IPS-NIHi11 (cell line): ENCODE measurements around the gene NUMA1.

Experiments used
- DNase-seq: peaks from one replicate; pipeline ENCODE4 v3.0.0; 2012; ENCODE audit warnings: mixed read lengths, low spot score

The NUMA1 gene

DNA sequence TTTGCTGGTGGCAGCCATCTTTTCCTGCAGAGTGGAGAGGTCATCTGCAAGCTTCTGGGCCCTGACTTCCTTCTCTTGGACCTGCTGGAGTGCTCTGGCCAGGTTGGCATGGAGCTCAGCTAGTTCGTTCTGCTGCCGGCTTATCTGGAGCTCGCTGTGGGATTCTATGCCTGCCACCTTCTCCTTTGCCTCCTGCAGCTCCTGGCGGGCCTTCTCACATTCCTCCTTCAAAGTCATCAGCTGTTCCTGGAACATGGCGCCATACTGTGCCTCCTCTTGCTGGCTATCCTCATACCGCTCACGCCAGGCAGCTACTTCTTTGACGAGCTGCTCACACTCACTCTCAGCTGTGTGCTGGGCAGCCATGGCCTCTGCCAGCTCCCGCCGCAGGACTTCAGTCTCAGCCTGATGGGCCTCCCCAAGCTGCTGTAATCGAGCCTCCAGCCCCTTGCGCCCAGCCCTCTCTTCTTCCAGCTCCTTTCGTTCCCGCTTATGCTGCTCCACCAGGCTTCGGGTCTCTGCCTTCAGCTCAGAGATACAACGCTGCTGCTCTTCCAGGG lies 65.5 kb downstream of the NUMA1 start:
- no peak for DNase-seq

DNA sequence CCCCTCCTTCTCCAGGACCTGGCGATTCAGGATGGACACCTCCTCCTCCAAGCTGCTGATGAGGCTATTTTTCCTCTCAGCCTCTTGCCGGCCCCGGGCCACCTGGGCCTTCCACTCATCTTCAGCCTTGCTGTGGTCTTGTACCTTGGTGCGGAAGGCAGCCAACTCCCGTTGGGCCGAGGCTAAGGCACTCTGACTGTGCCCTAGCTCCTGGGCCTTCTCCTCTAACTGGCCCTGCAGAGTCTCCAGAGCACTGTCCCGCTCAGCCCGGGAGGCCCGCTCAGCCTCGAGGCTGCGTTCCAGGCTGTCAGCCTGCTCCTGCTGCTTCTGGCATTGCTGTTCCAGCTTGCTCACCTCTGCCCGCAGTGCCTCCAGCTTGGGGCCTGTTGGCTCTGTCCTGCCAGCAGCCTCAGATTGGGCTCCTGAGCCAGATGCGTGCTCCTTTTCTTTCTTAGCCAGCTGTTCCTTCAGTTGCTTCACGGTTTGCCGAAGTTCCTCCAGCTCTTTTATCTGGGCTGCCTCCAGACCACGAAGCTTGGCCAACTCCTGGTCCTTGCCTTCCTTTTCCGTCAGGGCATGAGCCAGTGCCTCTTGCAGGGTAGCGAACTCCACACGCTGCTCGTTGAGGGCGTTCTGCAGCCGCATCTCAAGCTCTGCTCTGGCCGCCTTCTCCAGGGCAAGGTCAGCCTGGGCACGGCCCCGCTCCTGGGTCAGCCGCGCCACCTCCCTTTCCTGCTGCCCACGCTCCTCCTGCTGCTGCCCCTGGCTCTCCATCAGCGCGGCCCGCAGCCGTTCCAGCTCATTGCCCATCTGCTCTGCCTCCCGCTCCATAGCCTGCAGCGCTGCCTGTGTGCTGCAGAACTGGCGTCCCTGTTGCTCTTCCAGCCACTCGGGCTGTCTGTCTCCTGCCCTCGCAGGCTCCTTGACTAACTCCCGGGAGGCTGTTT lies 66.3 kb downstream of the NUMA1 start:
- no peak for DNase-seq

DNA sequence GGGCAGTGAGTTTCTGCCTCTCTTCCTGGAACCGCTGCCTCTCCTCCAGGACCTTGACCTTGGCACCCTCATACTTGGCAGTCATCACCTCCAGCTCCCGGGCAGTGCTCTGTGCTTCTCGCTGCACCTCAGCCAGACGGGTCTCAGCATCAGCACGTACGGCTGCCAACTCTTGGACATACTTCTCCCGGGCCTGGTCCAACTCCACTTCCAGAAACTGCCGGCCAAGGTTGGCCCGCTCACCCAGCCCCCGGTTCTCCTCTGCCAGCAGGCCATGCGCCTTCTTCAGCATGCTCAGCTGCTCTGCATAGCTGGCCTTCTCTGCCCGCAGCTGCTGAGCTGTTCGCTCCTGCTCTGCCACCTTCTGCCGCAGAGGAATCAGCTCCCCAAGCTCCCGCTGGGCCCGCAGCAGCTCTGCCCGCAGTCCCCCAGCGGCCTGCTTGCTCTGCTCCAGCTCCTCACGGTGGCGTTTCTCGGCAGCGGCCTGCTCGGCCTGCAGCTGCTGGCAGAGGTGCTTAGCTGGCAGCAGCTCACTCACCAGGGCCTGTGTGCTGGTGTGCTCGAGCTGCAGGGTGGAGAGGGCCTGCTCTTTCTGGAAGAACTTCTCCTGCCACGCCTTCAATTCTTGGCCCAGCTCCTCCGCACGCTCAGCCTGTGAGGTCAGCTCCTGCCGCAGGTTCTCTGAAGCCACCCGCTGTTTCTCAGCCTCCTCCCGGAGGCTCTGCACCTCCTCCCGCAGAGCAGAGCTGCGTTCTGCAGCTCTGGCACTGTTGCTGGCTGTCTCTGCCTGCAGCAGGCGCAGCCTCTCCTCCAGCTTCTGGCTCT lies 67.2 kb downstream of the NUMA1 start:
- DNase-seq: peak; percentile 72

DNA sequence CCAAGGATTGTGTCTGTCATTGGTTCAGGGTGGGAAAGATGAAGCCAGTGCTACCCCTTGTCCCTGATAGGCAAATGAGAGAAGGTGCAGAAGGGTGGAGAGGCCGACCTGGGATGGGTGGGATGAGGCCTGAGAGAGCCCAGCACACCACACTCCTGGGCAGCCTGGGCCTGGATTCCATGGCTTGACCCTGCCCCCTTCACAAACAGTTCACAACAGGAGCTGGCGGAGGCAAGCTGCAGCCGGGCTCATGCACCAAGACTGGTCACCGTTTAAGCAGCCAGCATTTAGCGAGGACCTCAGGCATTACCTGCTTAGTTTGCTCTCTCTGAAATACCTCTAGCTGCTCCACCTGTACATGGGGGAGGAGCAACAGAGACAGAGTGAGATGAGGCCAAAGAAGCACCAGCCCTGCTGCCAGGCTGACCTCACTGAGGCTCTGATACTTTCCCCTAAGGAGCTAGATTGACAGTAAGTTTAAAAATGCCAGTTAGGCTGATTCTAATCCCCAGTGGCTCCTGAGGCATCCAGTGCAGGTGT lies 68.2 kb downstream of the NUMA1 start:
- DNase-seq: no peak

DNA sequence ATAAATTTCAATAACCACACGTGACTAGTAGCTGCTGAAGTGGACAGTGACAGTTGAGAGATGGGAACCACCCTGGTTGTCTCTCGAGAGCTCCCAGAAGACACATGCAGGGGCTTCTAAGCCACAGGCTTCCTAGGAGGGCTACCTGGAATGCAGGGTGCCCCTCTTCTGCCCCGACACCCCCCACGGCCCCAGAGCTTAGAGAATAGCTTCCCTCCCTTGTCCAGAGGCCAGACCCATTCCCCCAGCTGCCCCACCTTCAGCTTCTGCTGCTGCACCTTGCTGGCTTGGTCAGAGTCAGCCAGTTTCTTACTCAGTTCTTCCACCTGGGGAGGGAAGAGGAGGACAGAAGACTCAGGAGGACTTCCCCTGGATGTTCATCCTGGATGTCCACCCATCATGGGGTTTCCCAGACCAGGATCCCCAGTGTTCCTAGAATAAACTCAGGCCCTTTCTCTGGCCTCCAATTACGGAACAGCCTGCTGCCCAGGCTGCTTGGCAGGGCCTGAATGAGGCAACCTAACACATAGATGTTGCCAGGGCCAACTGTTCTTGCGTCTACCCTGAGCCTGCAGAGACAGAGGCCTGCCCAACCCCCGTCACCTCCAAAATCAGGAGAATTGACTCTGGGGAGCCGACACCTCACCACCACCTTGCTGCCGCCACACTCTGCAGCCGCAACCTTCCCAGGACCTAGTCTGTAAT lies 69.7 kb downstream of the NUMA1 start:
- DNase-seq: no peak

DNA sequence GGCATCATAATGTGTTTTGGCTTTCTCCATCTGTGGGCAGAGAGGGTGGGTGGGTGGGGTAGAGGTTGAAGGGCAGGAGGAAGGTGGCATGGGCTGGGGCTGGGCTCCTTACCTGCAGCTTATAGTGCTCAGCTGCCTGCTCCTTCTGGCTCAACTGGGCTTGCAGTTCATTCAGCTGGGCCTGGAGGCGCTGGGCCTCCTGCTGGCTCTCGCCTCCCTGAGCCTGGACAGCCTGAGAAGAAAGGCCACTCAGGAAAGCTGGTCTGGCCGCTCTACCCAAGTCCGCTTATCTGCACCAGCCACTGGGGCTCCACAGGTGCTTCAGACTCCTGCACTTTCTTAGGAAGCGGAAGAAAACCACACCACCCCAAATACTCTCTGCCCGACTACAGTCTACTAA lies 71.2 kb downstream of the NUMA1 start:
- no peak for DNase-seq

DNA sequence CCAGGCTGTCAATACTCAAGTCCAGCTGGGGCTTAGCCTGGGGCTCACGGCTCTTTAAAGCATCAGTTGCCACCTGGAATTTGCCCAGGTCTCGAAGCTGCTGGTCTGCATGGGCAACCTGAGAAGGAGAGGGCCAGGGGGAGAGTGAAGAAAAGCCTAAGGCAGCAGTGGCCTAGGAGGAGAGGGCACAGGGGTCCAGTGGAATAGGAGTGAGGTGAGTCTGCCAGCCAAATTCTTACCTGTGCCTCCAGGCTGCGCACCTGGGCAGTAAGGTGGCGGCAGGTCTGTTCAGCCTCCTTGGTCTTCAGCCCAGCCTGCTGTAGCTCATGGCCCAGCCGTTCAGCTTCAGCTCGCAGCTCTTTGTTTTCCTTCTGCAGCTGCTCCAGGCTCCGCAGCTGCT lies 71.6 kb downstream of the NUMA1 start:
- DNase-seq: no peak

DNA sequence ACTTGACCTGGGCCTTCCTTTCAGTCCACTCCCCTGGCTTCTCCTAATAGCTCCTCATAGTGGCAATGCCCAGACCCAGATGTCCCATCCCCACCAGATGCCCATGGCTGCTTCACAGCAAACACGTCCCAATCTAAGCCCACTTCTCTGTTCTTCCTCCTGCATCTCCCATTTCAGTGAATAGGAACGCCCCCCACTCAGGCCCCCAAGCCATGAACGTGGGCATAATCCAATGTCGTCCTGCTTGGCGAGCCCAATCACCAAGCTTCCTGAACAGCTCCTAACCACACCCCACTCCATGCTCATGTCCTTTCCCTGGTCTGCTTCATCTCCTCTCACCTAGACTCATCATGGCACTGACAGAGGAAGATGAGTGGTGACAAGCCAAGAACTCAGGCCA lies 72.8 kb downstream of the NUMA1 start:
- no peak for DNase-seq

DNA sequence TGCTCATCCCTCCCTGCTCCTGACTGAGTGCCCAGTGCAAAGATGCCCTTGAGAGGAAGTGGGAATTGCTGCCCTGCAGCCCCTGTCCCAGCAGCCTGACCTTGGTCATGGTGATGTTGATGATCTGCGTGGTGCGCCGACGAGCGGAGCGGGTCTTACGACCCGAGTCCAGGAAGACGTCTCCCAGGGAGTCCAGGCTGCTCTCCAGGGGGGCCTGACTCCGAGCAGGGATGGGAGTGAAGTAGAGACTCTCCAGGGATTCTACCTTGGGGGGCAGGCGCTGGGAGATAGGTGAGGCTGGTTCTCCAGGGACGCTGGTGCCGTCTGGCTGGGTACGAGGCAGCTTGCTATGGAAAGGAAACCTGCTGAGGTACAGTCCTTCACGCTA lies 73.3 kb downstream of the NUMA1 start:
- no peak for DNase-seq

DNA sequence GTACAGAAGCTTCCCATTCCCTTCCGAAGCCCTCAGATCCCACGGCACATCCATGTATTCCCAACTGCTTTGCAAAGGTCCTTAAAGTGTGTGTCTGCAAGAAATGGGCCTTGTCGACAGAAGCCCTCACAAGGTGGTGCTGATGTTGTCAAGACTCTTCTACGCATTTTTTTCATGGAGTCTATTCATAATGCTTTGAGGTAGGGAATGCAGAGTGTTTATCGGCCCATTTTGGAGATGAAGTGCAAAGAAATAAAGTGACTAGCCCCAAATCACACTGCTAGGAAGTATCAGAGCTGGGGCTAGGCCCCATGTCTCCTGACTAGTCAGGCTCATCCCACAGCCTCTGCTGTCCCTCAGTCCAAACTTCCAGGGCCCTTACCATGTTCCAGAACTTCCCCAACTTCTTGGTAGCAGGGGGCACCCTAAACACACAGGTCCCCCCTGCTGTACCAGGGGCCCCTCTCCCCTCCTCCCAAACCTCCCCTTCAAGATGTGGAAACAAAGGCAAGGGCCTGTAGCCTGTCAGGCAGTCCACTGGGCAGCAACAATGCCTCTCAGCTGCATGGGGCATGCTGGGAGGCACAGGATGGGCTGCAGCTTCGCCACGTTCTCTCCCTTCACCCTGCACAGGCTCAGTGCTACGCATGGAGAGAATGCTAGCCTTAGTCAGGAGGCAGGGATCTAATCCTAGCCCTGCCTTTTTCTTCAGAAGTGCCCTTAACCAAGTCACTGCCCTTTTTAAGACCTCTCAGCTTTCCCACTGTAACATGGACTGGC lies 73.8 kb downstream of the NUMA1 start:
- no peak for DNase-seq

DNA sequence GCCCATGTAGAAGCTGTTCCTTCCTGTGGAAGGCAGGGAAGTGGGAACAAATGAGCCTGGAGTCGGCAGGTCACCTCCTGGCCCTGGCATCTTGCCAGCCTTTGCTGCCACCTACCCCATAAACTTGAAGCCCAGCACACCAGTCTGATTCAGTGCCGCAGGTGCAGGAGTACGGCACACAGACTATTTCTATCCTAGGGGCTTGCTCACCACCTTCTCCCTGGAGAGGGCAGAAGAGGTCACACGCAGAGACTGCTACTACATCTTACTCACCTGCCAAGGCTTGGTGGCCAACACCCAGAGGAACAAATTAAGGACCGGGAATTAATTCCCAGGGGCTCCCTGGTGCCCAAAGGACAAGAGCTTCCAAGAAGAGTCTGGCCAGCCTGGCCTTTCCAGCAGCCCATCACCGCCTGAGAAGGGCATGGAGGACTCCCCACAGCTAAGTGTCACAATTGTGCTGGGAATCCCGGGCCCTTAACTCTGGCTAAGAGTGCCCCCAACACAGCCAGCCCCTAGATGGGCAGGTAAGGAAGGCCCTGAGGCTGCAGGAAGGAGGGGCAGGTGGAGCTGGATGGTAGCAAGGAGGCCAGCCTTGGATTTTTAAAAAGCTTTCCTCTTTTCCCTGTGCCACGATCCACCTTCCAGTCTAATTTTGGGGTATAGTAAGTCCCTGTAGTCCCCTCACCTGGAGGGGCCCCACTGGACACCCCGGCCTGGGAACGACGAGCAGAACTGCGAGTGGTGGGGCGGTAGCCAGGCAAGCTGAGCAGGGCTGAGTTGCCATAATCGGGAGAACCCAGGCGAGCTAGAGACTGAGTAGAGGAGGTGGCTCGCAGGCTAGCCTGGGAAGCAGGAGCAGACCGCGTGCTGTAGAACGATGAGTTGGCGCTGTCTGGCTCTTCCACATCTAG lies 74.7 kb downstream of the NUMA1 start:
- DNase-seq: no peak

DNA sequence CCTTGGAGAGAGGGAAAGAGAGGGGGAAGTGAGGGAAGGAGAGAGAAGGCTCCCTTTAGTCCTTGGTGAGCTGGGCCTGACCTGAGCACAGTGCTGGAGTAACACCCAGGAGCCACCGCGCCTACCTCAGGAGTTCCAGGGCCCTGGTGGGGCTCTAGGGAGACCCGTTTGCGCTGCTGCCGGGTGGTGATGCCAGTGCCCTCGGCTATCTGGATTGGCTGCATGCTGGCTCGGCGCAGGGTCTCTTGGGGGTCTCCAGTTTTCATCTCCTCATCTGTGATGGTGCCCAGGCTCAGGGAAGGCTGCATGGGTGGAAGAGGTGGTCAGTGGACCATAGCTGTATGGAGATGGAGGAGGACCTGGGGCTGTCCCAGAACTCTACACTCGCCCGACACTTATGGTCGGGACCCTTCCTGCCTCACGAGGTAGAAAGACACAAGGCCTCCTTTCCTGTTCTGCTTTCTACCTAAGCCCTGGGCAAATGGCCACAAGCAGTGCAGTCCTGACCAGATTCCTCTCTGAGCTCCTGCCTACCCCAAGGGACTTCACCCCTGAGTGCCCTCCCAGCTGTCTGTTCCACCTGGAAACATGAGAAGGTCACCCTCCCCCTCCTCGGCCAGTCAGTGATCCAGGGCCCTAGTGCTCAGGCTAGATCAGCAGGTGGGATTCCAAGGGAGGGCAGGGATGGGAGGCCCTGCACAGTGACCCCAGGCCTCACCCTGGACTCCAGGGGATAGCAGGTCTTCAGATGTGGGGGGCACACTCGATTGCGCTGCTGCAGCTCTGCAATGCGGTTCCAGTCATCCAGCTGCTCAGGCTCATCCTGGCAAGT lies 75.6 kb downstream of the NUMA1 start:
- DNase-seq: peak; percentile 35

DNA sequence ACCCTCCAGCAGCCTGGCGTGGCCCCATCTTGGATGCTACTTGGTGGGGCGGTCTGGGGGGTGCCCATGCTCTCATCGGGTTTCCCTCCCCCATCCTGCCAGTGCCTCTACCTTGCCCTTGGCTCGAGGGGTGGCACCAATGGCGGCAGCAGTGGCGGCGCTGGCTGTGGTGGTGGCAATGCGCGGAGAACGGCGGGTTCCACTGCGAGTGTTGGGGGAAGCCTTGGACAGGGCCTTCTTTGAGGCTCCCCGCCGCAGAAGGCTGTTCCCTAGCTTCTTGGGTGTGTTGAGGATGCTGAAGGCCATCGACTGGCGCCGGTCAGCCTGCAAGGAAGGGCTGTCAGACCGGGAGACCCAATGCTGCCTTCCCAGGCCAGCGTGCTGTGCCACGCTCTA lies 76.6 kb downstream of the NUMA1 start:
- DNase-seq: no peak

DNA sequence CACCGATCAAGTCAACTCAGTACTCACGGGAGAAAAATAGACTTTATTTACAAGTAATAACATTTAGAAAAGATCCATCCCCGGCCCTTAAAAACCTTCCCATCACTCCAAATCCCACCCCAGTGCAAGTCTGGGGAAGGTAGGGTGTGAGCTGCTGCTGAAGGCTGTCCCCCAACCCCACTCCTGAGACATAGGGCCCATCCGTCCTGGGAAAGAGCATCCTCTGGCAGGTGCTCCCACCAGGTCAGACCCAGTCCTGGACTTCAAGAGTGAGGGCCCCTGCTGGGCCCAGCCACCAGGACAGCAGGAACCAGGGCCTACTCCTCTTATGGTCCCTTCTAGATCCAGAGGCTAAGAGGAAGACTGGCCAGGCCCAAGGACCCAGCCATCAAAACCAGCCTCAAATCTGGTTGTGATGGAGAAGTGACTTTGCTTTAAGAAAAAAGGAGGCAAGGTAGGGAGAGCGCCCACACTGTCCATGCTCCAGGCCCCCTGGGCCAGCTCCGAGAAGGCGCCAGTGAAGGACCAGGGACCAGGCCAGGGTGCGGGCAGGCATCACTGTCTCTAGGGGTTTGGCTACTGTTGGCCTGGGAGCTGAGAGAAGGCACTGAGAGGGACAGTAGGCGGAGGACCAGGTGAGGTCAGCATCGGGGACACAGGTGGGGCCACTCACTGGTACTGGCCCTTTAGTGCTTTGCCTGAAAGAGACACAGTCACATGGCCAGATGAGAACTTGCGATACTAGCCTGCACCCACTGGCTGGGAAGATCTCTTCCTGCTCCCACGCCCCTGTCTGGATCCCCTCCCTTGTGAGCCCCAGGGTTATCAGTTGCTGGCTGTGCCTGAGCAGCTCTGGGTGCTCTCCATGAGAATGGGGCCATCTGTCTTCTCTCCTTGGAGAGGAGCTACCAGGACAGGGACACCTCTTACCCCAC lies 77.2 kb downstream of the NUMA1 start:
- DNase-seq: no peak

DNA sequence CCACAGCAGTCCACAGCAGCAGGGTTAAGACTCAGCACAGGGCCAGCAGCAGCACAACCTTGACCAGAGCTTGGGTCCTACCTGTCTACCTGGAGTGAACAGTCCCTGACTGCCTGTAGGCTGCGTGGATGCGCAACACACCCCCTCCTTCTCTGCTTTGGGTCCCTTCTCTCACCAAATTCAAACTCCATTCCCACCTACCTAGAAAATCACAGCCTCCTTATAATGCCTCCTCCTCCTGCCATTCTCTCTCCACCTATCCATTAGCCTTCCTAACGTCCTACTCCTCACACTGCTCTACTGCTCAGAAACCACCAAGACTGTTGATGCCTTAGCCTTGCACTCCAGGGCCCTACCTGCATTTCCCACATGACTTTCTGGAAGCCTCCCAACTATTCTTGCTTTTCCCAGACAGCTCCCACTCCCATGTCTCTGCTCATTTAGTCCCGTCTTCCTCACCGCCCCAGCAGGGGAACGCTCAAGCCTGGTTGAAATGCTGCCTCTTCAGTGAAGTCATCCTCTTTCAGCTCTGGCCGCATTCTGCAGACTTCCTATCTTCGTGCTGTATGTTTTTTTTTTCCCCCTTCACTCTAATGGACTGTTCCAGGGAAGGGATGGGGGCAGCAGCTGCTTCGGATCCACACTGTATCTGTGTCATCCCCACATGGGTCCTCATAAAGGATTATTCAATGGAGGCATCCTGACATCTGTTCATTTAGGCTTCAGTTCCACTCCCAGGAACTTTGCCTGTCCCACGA lies 78.3 kb downstream of the NUMA1 start:
- DNase-seq: no peak

DNA sequence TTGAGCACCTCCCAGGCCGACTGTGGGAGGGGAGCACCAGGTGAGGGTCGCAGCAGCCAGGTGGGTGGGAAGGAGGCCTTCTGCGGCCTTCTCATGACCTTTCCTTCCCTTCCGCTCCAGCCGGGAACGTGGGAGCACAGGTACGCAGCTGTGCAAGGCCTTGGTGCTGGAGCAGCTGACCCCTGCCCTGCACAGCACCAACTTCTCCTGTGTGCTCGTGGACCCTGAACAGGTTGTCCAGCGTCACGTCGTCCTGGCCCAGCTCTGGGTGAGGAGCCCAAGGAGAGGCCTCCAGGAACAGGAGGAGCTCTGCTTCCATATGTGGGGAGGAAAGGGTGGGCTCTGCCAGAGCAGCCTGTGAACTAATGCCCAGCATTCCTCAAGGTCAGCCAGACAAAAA lies 79.1 kb downstream of the NUMA1 start:
- no peak for DNase-seq

DNA sequence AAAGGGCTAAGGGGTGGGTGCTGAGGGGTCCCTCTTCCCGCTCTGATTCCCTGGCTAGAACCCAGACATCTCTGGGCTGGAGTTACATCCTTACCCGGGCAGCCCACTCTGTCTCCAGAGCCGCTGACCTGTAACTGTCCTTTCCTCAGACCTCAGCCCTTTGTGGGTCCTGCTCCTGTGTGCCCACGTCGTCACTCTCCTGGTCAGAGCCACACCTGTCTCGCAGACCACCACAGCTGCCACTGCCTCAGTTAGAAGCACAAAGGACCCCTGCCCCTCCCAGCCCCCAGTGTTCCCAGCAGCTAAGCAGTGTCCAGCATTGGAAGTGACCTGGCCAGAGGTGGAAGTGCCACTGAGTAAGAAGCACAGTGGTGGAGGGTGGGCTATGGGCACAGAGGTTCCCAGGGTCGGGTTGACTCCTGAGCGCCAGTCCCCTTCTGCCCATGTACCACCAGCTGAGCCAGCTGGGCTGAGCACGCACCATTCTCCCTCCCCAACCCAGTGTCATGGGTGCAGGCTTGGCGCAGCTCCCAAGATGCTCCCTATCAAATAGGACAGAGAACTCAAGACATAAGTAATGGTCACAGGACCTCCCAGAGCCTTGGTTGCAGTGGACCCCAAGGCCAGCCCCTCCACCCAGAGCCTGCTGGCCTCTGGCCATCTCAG lies 80.0 kb downstream of the NUMA1 start:
- DNase-seq: no peak
